Glutamatergic neuron (in vitro differentiated cells): ENCODE results near the gene PAK1. TPM values are rescaled to one million over a fixed set of nuclear protein-coding genes. Genes with fewer than 3 reads are reported as not detected.

Experiments
- DNase-seq: peaks from one replicate; pipeline ENCODE4 v3.0.0; 2022
- H3K27ac Mint-ChIP-seq: one replicate; pipeline ENCODE4 v1.8.0; 2020; ENCODE audit warnings: mild to moderate bottlenecking, mixed read lengths, inconsistent platforms; ENCODE audit not compliant: unreplicated experiment
- H3K27me3 Mint-ChIP-seq: one replicate; pipeline ENCODE4 v1.8.0; 2020; ENCODE audit warnings: mild to moderate bottlenecking, moderate library complexity, mixed read lengths, inconsistent platforms; ENCODE audit not compliant: unreplicated experiment
- H3K36me3 Mint-ChIP-seq: one replicate; pipeline ENCODE4 v1.8.0; 2020; ENCODE audit warnings: mild to moderate bottlenecking, mixed read lengths, inconsistent platforms; ENCODE audit not compliant: unreplicated experiment
- H3K4me1 Mint-ChIP-seq: one replicate; pipeline ENCODE4 v1.8.0; 2020; ENCODE audit warnings: mild to moderate bottlenecking, low read depth, mixed read lengths, inconsistent platforms; ENCODE audit not compliant: unreplicated experiment
- H3K4me3 Mint-ChIP-seq: one replicate; pipeline ENCODE4 v1.8.0; 2020; ENCODE audit warnings: mild to moderate bottlenecking, mixed read lengths, inconsistent platforms; ENCODE audit not compliant: unreplicated experiment
- H3K9me3 Mint-ChIP-seq: one replicate; pipeline ENCODE4 v1.8.0; 2020; ENCODE audit warnings: mild to moderate bottlenecking, moderate library complexity, mixed read lengths, inconsistent platforms; ENCODE audit not compliant: unreplicated experiment
- CTCF ChIP-seq: fragments of 200-600 bp; sonication (generic); IDR thresholded peaks from one replicate; pipeline ENCODE4 v1.5.0; 2021; ENCODE audit not compliant: partially characterized antibody, unreplicated experiment
- total RNA-seq: library from RNA; stranded (reverse); fragmentation: NEBNext Ultra II Directional; extraction: Animal tissue kit (Norgen Biotek cat#: 25700); gene quantifications from one replicate; pipeline ENCODE4 v1.2.1, GENCODE V29; 2021; ENCODE audit not compliant: unreplicated experiment

Gene PAK1
- total RNA-seq, 1 donor from 2014 or later, result 126 TPM

- H3K27ac Mint-ChIP-seq, result no peak overlapping the region
- no peaks in the 10 kb centered on the region for H3K27me3 Mint-ChIP-seq
- no peak overlapping the region for H3K4me3 Mint-ChIP-seq
- no peaks in the 10 kb centered on the region for H3K36me3 Mint-ChIP-seq
- no peak for DNase-seq
- peaks cover 2% of the 10 kb centered on the region for H3K9me3 Mint-ChIP-seq
- TF ChIP-seq CTCF, result no peak
- peaks cover 3% of the 10 kb centered on the region for H3K4me1 Mint-ChIP-seq
Observed at GRCh38 chr11:77351281-77351886, 122.5 kb downstream of the PAK1 start.

- H3K9me3 Mint-ChIP-seq, result peaks cover 2% of the 10 kb centered on the region
- no peak for TF ChIP-seq CTCF
- H3K27ac Mint-ChIP-seq, result no peak overlapping the region
- H3K4me1 Mint-ChIP-seq, result peaks cover 3% of the 10 kb centered on the region
- no peaks in the 10 kb centered on the region for H3K27me3 Mint-ChIP-seq
- H3K36me3 Mint-ChIP-seq, result no peaks in the 10 kb centered on the region
- DNase-seq, result no peak
- H3K4me3 Mint-ChIP-seq, result no peak overlapping the region
Observed at GRCh38 chr11:77347948-77348347, 125.9 kb downstream of the PAK1 start.

DNA sequence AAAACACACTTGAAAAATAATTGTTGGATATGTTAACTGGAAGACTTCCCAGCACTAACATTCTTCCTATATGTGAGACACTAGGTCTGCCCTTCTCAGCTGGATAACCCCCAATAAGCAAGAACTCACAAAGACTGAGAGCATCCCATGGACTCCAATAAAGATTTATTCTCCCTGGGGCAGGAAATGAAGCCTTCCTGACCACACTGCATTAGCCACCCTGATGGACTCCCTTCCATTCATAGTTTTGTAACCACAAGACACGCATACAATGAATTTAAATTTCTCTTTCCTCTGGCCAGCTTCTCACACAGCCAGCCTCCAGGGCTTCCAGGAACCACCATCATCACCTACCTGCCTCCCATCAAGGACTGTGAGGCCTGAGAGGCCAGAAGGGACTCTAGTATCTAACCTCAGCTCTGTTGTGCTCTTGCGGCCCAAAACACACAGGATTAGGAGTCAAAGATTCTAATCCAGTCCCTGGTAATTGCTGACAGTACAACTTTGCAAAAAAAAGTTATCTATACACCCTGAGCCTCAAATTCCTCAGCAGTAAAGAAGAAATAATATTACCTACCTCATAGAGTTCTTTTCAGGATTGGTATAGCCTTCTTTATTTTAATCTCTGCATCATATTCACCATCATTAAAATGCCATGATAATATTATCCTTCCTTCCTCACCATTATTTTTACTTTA, 126.8 kb downstream of the PAK1 start:
- Mint-ChIP-seq H3K27ac (no peak overlapping the region), H3K9me3 (peaks cover 2% of the 10 kb centered on the region), H3K4me3 (no peak overlapping the region), H3K27me3 (no peaks in the 10 kb centered on the region), H3K4me1 (peaks cover 3% of the 10 kb centered on the region), H3K36me3 (no peaks in the 10 kb centered on the region)
- no peak for DNase-seq
- no peak for TF ChIP-seq CTCF

GRCh38 chr11:77345621-77346020, 128.3 kb downstream of the PAK1 start:
- peaks cover 2% of the 10 kb centered on the region for H3K9me3 Mint-ChIP-seq
- H3K4me1 Mint-ChIP-seq, result peaks cover 9% of the 10 kb centered on the region
- TF ChIP-seq CTCF, result no peak
- H3K27ac Mint-ChIP-seq, result no peak overlapping the region
- no peaks in the 10 kb centered on the region for H3K27me3 Mint-ChIP-seq
- H3K4me3 Mint-ChIP-seq, result no peak overlapping the region
- no peaks in the 10 kb centered on the region for H3K36me3 Mint-ChIP-seq
- no peak for DNase-seq

GRCh38 chr11:77340501-77340900, 133.4 kb downstream of the PAK1 start:
- H3K4me3 Mint-ChIP-seq, result no peak overlapping the region
- no peak for TF ChIP-seq CTCF
- no peaks in the 10 kb centered on the region for H3K9me3 Mint-ChIP-seq
- no peak for DNase-seq
- H3K36me3 Mint-ChIP-seq, result no peaks in the 10 kb centered on the region
- no peaks in the 10 kb centered on the region for H3K27me3 Mint-ChIP-seq
- H3K4me1 Mint-ChIP-seq, result peaks cover 16% of the 10 kb centered on the region
- no peak overlapping the region for H3K27ac Mint-ChIP-seq
